ENCODE results near the gene MYADM.

- TF ChIP-seq CTCF (IDR thresholded peaks at IDR 0.05), result no peak
- no peak for TF ChIP-seq POLR2A (IDR thresholded peaks at IDR 0.05)
Measured at GRCh38 chr19:53826876-53827275, 40.8 kb upstream of the MYADM start.

Data from uterus (tissue), 2 donors.